ENCODE results near the gene SCNN1A. TPM values are rescaled to one million over a fixed set of nuclear protein-coding genes. Genes with fewer than 3 reads are reported as not detected.

The SCNN1A gene
- total RNA-seq, 1 experiment from 2014 or later, result 118 TPM

- TF ChIP-seq FOSL1 (IDR thresholded peaks at IDR 0.05; ENCODE audit: low read depth), result no peak
- TF ChIP-seq, protein P1, sequence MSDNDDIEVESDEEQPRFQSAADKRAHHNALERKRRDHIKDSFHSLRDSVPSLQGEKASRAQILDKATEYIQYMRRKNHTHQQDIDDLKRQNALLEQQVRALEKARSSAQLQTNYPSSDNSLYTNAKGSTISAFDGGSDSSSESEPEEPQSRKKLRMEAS (IDR thresholded peaks at IDR 0.05), result no peak
- no peak for TF ChIP-seq TCF7L2 (IDR thresholded peaks at IDR 0.05; ENCODE audit: borderline replicate concordance, extremely low read depth, insufficient read depth, insufficient read length)
- TF ChIP-seq ZFX (IDR thresholded peaks at IDR 0.05), result no peak
- TF ChIP-seq YY1 (IDR thresholded peaks at IDR 0.05; ENCODE audit: extremely low read depth, insufficient replicate concordance, low read depth, low read length), result peak; percentile 36
- TF ChIP-seq, protein P2, sequence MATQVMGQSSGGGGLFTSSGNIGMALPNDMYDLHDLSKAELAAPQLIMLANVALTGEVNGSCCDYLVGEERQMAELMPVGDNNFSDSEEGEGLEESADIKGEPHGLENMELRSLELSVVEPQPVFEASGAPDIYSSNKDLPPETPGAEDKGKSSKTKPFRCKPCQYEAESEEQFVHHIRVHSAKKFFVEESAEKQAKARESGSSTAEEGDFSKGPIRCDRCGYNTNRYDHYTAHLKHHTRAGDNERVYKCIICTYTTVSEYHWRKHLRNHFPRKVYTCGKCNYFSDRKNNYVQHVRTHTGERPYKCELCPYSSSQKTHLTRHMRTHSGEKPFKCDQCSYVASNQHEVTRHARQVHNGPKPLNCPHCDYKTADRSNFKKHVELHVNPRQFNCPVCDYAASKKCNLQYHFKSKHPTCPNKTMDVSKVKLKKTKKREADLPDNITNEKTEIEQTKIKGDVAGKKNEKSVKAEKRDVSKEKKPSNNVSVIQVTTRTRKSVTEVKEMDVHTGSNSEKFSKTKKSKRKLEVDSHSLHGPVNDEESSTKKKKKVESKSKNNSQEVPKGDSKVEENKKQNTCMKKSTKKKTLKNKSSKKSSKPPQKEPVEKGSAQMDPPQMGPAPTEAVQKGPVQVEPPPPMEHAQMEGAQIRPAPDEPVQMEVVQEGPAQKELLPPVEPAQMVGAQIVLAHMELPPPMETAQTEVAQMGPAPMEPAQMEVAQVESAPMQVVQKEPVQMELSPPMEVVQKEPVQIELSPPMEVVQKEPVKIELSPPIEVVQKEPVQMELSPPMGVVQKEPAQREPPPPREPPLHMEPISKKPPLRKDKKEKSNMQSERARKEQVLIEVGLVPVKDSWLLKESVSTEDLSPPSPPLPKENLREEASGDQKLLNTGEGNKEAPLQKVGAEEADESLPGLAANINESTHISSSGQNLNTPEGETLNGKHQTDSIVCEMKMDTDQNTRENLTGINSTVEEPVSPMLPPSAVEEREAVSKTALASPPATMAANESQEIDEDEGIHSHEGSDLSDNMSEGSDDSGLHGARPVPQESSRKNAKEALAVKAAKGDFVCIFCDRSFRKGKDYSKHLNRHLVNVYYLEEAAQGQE (IDR thresholded peaks at IDR 0.05; ENCODE audit: low read depth), result no peak
- TF ChIP-seq POLR2A (IDR thresholded peaks at IDR 0.05; ENCODE audit: borderline replicate concordance, extremely low read depth, insufficient read depth, insufficient read length), result peak; percentile 68
- TF ChIP-seq CEBPB (IDR thresholded peaks at IDR 0.05; ENCODE audit: low read depth), result no peak
- no peak for TF ChIP-seq SRF (IDR thresholded peaks at IDR 0.05; ENCODE audit: low read depth)
- TF ChIP-seq EZH2 (IDR thresholded peaks at IDR 0.05), result no peak
- no peak for TF ChIP-seq CBX3 (IDR thresholded peaks at IDR 0.05; ENCODE audit: low read depth)
- TF ChIP-seq JUND (IDR thresholded peaks at IDR 0.05), result no peak
- TF ChIP-seq, protein P3, sequence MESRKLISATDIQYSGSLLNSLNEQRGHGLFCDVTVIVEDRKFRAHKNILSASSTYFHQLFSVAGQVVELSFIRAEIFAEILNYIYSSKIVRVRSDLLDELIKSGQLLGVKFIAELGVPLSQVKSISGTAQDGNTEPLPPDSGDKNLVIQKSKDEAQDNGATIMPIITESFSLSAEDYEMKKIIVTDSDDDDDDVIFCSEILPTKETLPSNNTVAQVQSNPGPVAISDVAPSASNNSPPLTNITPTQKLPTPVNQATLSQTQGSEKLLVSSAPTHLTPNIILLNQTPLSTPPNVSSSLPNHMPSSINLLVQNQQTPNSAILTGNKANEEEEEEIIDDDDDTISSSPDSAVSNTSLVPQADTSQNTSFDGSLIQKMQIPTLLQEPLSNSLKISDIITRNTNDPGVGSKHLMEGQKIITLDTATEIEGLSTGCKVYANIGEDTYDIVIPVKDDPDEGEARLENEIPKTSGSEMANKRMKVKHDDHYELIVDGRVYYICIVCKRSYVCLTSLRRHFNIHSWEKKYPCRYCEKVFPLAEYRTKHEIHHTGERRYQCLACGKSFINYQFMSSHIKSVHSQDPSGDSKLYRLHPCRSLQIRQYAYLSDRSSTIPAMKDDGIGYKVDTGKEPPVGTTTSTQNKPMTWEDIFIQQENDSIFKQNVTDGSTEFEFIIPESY (IDR thresholded peaks at IDR 0.05; ENCODE audit: extremely low read depth, insufficient replicate concordance, low read length), result no peak
- peak; percentile 76 for TF ChIP-seq POLR2AphosphoS5 (IDR thresholded peaks at IDR 0.05; ENCODE audit: low read depth, low read length)
- TF ChIP-seq, protein P4, sequence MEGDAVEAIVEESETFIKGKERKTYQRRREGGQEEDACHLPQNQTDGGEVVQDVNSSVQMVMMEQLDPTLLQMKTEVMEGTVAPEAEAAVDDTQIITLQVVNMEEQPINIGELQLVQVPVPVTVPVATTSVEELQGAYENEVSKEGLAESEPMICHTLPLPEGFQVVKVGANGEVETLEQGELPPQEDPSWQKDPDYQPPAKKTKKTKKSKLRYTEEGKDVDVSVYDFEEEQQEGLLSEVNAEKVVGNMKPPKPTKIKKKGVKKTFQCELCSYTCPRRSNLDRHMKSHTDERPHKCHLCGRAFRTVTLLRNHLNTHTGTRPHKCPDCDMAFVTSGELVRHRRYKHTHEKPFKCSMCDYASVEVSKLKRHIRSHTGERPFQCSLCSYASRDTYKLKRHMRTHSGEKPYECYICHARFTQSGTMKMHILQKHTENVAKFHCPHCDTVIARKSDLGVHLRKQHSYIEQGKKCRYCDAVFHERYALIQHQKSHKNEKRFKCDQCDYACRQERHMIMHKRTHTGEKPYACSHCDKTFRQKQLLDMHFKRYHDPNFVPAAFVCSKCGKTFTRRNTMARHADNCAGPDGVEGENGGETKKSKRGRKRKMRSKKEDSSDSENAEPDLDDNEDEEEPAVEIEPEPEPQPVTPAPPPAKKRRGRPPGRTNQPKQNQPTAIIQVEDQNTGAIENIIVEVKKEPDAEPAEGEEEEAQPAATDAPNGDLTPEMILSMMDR (IDR thresholded peaks at IDR 0.05 in 2 of 3, conservative IDR thresholded peaks at IDR 0.05 in 1 of 3; ENCODE audit: borderline replicate concordance in 1 of 3, insufficient read depth in 1 of 3, low read depth in 2 of 3, low read length in 2 of 3), result no peak
- no peak for TF ChIP-seq EGR1 (IDR thresholded peaks at IDR 0.05; ENCODE audit: low read depth)
- ATAC-seq, result peak; percentile 87
- peaks cover 90% of the 10 kb centered on the region for H3K79me2 ChIP-seq (ENCODE audit: insufficient read depth, low read length)
Observed at GRCh38 chr12:6336079-6336888, 39.1 kb downstream of the SCNN1A start.

More at GRCh38 chr12:6336079-6336888, 39.1 kb downstream of the SCNN1A start:
- ChIA-PET CTCF (interaction anchor here (0.5 to 2.1 kb wide), 11 partner anchors 9 to 269 kb away, joined by 3 to 15 read pairs (median 4); partner anchors contain the start of gene SCNN1A), POLR2A (interaction anchor here (0.7 to 2.9 kb wide), 23 partner anchors 9 to 277 kb away, joined by 3 to 34 read pairs (median 4); partner anchors contain the start of genes GAPDH, LTBR, SCNN1A and VAMP1), RAD21 (ENCODE audit: low non-redundant PET in 1 of 2, low total read pairs in 2 of 2, uncharacterized antibody in 2 of 2, unreplicated experiment in 2 of 2) (interaction anchor here (0.6 to 1.6 kb wide), 6 partner anchors 9 to 129 kb away, joined by 3 to 7 read pairs (median 4); partner anchors contain the start of gene LTBR (in 1 of the 2))
- intact Hi-C loops (cut with micrococcal nuclease), result loop anchor here (1.0 to 10.0 kb wide), 5 partner anchors 35 to 199 kb away; partner anchors contain the start of genes GAPDH and LTBR
- Histone ChIP-seq H3K4me1 (ENCODE audit: control insufficient read depth in 1 of 2, insufficient read depth in 2 of 2, low read length in 2 of 2) (peaks cover 55 to 79% of the 10 kb centered on the region in 2 experiments), H3K9me3 (ENCODE audit: control insufficient read depth in 1 of 2, insufficient read depth in 1 of 2, low read depth in 1 of 2, low read length in 2 of 2) (no peaks in the 10 kb centered on the region), H3K27me3 (ENCODE audit: insufficient read depth, low read length) (no peaks in the 10 kb centered on the region), H3K36me3 (ENCODE audit: control insufficient read depth in 1 of 2, insufficient read depth in 2 of 2, low read length in 2 of 2) (peaks cover 24 to 34% of the 10 kb centered on the region in 2 experiments), H3K9me2 (ENCODE audit: insufficient read depth) (no peaks in the 10 kb centered on the region), H3K9ac (ENCODE audit: low read length) (peak overlapping the region; percentile 90), H4K20me1 (ENCODE audit: insufficient read depth) (no peaks in the 10 kb centered on the region), H3K4me3 (replicated peaks in 1 of 2; ENCODE audit: low read depth in 1 of 2, low read length in 2 of 2) (peak overlapping the region; percentile 58 to 64), H3K27ac (ENCODE audit: low read depth, low read length) (peak overlapping the region; percentile 99), H2AFZ (ENCODE audit: low read depth, low read length, poor library complexity, severe bottlenecking) (no peak overlapping the region), H3K4me2 (ENCODE audit: low read length) (peak overlapping the region; percentile 97)
- BruUV-seq (replicated peaks), result no TSS peak
- peak; percentile 96 for DNase-seq (ENCODE audit: low read depth, low spot score)
